ENCODE data around the gene PARD3B. TPM values are rescaled to one million over a fixed set of nuclear protein-coding genes. Genes with fewer than 3 reads are reported as not detected.

Gene PARD3B
- total and polyA plus RNA-seq, 12 donors: 0.46 to 12.4 (median 8.3) TPM

DNA sequence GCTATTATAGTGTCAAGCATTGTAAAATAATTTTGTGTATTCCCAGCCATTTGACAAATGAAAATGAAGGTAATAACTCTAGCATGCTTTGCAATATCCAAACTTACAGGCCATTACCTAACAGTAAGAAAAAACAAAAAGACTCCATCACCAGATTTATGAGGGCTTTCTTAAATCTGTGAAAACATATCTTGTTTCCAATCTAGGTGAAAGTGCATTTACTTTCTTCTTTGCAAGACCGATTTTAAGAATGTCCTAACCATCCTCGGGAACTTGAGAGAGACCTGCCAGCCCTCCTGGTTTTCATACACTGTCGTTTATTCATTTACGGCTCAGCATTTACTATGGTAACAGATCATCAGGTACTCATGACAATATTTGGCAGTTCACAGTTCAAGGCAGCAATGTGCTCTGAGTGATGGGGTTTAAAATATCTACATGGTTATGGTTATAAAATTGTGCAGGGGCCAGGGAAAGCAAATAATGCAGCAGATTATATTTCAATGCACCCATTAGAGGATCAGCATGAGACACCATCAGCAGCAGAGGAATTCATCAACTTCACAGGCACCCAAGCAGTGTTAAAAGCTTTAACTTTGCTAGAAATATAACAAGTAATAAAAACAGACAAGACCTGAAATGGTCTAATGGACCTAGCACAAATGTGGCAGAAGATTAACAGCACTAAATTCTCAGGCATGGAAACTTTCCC lies 34.4 kb upstream of the PARD3B start:
- TF ChIP-seq, protein P1, sequence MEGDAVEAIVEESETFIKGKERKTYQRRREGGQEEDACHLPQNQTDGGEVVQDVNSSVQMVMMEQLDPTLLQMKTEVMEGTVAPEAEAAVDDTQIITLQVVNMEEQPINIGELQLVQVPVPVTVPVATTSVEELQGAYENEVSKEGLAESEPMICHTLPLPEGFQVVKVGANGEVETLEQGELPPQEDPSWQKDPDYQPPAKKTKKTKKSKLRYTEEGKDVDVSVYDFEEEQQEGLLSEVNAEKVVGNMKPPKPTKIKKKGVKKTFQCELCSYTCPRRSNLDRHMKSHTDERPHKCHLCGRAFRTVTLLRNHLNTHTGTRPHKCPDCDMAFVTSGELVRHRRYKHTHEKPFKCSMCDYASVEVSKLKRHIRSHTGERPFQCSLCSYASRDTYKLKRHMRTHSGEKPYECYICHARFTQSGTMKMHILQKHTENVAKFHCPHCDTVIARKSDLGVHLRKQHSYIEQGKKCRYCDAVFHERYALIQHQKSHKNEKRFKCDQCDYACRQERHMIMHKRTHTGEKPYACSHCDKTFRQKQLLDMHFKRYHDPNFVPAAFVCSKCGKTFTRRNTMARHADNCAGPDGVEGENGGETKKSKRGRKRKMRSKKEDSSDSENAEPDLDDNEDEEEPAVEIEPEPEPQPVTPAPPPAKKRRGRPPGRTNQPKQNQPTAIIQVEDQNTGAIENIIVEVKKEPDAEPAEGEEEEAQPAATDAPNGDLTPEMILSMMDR (IDR thresholded peaks at IDR 0.05): no peak
- ATAC-seq (no peak), DNase-seq (no peak)
- intact Hi-C loops (cut with DNase I): no loop called here
- Histone ChIP-seq H3K9me3 (no peaks in the 10 kb centered on the region), H3K4me3 (no peak overlapping the region), H3K36me3 (no peaks in the 10 kb centered on the region), H3K4me1 (no peaks in the 10 kb centered on the region), H3K27ac (no peak overlapping the region), H3K27me3 (no peaks in the 10 kb centered on the region)
- 94% methylated on average over 4 of the region's 4 CpGs for WGBS, 2 donors

DNA sequence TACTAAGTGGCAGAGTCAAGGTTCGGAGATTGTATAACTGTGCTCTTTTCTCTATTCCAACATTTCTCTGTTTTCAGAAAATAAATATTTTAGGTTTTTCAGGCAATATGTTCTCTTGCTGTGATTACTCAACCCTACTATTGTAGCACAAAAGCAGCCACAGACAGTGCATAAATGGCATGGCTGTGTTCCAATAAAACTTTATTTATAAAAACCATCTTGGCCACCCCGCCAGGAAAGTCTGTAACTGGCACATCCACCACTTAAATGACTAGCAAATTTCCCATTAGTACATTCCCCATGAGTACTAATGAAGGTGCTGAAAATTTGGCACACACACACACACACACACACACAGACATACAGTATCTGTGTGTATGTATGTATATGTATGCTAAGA lies 30.8 kb upstream of the PARD3B start:
- DNase-seq (no peak), ATAC-seq (no peak)
- no peaks in the 10 kb centered on the region for H3K27me3 ChIP-seq
- no peak overlapping the region for H3K27ac ChIP-seq
- no peak overlapping the region for H3K4me3 ChIP-seq
- intact Hi-C loops (cut with DNase I): no loop called here
- H3K4me1 ChIP-seq: no peaks in the 10 kb centered on the region
- H3K9me3 ChIP-seq: peaks cover 0 to 4% (median 0%) of the 10 kb centered on the region in 11 donors
- TF ChIP-seq, protein P1 (IDR thresholded peaks at IDR 0.05): no peak
- WGBS, 2 donors: 92 to 97% methylated on average over 2 of the region's 2 CpGs
- H3K36me3 ChIP-seq: no peaks in the 10 kb centered on the region

DNA sequence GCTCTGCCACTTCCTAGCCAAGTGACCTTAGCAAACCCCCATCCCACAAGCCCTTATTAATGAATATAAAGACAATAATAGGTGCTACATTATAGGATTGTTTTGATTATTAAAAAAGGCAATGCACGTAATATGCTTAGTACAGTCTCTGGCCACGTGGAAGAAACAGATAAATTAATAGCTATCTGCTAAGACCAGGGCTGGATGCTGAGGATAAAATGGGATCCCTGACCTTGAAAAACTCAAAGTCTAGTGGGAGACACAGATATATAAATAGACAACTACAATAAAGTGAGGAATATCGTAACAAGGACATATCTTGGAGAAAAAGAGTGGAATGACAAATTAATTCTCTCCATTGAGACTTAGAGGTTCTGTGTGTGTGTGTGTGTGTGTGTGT lies 29.9 kb upstream of the PARD3B start:
- intact Hi-C loops (cut with DNase I): no loop called here
- Histone ChIP-seq H3K9me3 (peaks cover 0 to 4% (median 0%) of the 10 kb centered on the region in 11 donors), H3K27me3 (no peaks in the 10 kb centered on the region), H3K4me3 (no peak overlapping the region), H3K27ac (no peak overlapping the region), H3K4me1 (no peaks in the 10 kb centered on the region), H3K36me3 (no peaks in the 10 kb centered on the region)
- WGBS, 2 donors: 74 to 78% methylated on average over 3 of the region's 3 CpGs
- TF ChIP-seq, protein P1 (IDR thresholded peaks at IDR 0.05): no peak
- no peak for DNase-seq
- ATAC-seq: no peak

DNA sequence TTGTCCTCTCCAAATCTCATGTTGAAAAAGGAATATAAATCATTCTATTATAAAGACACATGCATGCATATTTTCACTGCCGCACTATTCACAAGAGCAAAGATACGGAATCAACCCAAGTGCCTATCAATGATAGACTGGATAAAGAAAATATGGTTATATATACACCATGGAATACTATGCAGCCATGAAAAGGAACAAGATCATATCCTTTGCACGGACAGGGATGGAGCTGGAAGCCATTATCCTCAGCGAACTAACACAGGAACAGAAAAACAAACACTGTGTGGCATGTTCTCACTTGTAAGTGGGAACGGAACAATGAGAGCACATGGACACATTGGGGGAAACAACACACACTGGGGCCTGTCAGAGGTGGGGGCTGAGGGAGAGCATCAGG lies 28.1 kb upstream of the PARD3B start:
- ATAC-seq (no peak), DNase-seq (no peak)
- H3K4me1 ChIP-seq: no peaks in the 10 kb centered on the region
- TF ChIP-seq, protein P1 (IDR thresholded peaks at IDR 0.05): no peak
- no peaks in the 10 kb centered on the region for H3K27me3 ChIP-seq
- no peak overlapping the region for H3K27ac ChIP-seq
- intact Hi-C loops (cut with DNase I): no loop called here
- 95 to 96% methylated on average over 5 of the region's 5 CpGs for WGBS, 2 donors
- peaks cover 0 to 4% (median 0%) of the 10 kb centered on the region in 11 donors for H3K9me3 ChIP-seq
- no peak overlapping the region for H3K4me3 ChIP-seq
- no peaks in the 10 kb centered on the region for H3K36me3 ChIP-seq

All from heart right ventricle (tissue), 16 donors.